ENCODE measurements around the gene HABP2.

GRCh38 chr10:113581092-113581491, 28.2 kb downstream of the HABP2 start:
- TF ChIP-seq, protein P1, sequence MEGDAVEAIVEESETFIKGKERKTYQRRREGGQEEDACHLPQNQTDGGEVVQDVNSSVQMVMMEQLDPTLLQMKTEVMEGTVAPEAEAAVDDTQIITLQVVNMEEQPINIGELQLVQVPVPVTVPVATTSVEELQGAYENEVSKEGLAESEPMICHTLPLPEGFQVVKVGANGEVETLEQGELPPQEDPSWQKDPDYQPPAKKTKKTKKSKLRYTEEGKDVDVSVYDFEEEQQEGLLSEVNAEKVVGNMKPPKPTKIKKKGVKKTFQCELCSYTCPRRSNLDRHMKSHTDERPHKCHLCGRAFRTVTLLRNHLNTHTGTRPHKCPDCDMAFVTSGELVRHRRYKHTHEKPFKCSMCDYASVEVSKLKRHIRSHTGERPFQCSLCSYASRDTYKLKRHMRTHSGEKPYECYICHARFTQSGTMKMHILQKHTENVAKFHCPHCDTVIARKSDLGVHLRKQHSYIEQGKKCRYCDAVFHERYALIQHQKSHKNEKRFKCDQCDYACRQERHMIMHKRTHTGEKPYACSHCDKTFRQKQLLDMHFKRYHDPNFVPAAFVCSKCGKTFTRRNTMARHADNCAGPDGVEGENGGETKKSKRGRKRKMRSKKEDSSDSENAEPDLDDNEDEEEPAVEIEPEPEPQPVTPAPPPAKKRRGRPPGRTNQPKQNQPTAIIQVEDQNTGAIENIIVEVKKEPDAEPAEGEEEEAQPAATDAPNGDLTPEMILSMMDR (conservative IDR thresholded peaks at IDR 0.05; ENCODE audit: low read depth in 2 of 2), result no peak
- TF ChIP-seq EZH2 (IDR thresholded peaks at IDR 0.05; ENCODE audit: low read depth, unreplicated experiment) (no peak), REST (IDR thresholded peaks at IDR 0.05; ENCODE audit: unreplicated experiment) (no peak), POLR2AphosphoS5 (IDR thresholded peaks at IDR 0.05; ENCODE audit: low read depth) (no peak), EZH2phosphoT487 (IDR thresholded peaks at IDR 0.05; ENCODE audit: unreplicated experiment) (no peak), JUNB (IDR thresholded peaks at IDR 0.05; ENCODE audit: unreplicated experiment) (no peak), CREB1 (CRISPR knock-in tag; IDR thresholded peaks at IDR 0.05; ENCODE audit: low read depth) (no peak), ZNF331 (CRISPR knock-in tag; IDR thresholded peaks at IDR 0.05; ENCODE audit: low read depth) (no peak), NANOG (IDR thresholded peaks at IDR 0.05; ENCODE audit: borderline replicate concordance) (no peak), ZNF114 (CRISPR knock-in tag; IDR thresholded peaks at IDR 0.05) (no peak)
- TF ChIP-seq, protein P2, sequence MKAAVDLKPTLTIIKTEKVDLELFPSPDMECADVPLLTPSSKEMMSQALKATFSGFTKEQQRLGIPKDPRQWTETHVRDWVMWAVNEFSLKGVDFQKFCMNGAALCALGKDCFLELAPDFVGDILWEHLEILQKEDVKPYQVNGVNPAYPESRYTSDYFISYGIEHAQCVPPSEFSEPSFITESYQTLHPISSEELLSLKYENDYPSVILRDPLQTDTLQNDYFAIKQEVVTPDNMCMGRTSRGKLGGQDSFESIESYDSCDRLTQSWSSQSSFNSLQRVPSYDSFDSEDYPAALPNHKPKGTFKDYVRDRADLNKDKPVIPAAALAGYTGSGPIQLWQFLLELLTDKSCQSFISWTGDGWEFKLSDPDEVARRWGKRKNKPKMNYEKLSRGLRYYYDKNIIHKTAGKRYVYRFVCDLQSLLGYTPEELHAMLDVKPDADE (IDR thresholded peaks at IDR 0.05), result no peak
- TF ChIP-seq, protein P3, sequence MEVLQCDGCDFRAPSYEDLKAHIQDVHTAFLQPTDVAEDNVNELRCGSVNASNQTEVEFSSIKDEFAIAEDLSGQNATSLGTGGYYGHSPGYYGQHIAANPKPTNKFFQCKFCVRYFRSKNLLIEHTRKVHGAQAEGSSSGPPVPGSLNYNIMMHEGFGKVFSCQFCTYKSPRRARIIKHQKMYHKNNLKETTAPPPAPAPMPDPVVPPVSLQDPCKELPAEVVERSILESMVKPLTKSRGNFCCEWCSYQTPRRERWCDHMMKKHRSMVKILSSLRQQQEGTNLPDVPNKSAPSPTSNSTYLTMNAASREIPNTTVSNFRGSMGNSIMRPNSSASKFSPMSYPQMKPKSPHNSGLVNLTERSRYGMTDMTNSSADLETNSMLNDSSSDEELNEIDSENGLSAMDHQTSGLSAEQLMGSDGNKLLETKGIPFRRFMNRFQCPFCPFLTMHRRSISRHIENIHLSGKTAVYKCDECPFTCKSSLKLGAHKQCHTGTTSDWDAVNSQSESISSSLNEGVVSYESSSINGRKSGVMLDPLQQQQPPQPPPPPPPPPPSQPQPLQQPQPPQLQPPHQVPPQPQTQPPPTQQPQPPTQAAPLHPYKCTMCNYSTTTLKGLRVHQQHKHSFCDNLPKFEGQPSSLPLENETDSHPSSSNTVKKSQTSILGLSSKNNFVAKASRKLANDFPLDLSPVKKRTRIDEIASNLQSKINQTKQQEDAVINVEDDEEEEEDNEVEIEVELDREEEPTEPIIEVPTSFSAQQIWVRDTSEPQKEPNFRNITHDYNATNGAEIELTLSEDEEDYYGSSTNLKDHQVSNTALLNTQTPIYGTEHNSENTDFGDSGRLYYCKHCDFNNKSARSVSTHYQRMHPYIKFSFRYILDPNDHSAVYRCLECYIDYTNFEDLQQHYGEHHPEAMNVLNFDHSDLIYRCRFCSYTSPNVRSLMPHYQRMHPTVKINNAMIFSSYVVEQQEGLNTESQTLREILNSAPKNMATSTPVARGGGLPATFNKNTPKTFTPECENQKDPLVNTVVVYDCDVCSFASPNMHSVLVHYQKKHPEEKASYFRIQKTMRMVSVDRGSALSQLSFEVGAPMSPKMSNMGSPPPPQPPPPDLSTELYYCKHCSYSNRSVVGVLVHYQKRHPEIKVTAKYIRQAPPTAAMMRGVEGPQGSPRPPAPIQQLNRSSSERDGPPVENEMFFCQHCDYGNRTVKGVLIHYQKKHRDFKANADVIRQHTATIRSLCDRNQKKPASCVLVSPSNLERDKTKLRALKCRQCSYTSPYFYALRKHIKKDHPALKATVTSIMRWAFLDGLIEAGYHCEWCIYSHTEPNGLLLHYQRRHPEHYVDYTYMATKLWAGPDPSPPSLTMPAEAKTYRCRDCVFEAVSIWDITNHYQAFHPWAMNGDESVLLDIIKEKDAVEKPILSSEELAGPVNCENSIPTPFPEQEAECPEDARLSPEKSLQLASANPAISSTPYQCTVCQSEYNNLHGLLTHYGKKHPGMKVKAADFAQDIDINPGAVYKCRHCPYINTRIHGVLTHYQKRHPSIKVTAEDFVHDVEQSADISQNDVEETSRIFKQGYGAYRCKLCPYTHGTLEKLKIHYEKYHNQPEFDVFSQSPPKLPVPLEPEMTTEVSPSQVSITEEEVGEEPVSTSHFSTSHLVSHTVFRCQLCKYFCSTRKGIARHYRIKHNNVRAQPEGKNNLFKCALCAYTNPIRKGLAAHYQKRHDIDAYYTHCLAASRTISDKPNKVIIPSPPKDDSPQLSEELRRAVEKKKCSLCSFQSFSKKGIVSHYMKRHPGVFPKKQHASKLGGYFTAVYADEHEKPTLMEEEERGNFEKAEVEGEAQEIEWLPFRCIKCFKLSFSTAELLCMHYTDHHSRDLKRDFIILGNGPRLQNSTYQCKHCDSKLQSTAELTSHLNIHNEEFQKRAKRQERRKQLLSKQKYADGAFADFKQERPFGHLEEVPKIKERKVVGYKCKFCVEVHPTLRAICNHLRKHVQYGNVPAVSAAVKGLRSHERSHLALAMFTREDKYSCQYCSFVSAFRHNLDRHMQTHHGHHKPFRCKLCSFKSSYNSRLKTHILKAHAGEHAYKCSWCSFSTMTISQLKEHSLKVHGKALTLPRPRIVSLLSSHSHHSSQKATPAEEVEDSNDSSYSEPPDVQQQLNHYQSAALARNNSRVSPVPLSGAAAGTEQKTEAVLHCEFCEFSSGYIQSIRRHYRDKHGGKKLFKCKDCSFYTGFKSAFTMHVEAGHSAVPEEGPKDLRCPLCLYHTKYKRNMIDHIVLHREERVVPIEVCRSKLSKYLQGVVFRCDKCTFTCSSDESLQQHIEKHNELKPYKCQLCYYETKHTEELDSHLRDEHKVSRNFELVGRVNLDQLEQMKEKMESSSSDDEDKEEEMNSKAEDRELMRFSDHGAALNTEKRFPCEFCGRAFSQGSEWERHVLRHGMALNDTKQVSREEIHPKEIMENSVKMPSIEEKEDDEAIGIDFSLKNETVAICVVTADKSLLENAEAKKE (CRISPR knock-in tag; IDR thresholded peaks at IDR 0.05), result no peak

Data from GM23338 (cell line).